ELF-1 (cell line): ENCODE measurements around the gene FLYWCH2.

Source experiments
- DNase-seq: peaks from one replicate; pipeline ENCODE4 v3.0.0-alpha.2; 2016; ENCODE audit warnings: low read depth, low spot score

FLYWCH2 gene

GRCh38 chr16:2882650-2883457, at the start of gene FLYWCH2:
Gene FLYWCH2 (plus strand): TSS chr16:2883215. CDS start chr16:2896450, 13,235 bp downstream.
- peak; percentile 99 for DNase-seq

- no peak for DNase-seq
These were observed 49.2 kb upstream of the FLYWCH2 start for GRCh38 chr16:2833776-2834175.

- no peak for DNase-seq
These were observed 48.0 kb upstream of the FLYWCH2 start for GRCh38 chr16:2834968-2835367.

GRCh38 chr16:2835638-2836493, 47.1 kb upstream of the FLYWCH2 start:
- peak; percentile 79 for DNase-seq

GRCh38 chr16:2836646-2837508, 46.1 kb upstream of the FLYWCH2 start:
- no peak for DNase-seq

- DNase-seq: peak; percentile 85
These were observed 44.1 kb upstream of the FLYWCH2 start for GRCh38 chr16:2838928-2839327.

GRCh38 chr16:2839650-2840450, 43.2 kb upstream of the FLYWCH2 start:
- DNase-seq: no peak

GRCh38 chr16:2840914-2841313, 42.1 kb upstream of the FLYWCH2 start:
- no peak for DNase-seq

GRCh38 chr16:2841606-2842339, 41.2 kb upstream of the FLYWCH2 start:
- no peak for DNase-seq

- DNase-seq: peak; percentile 65
These were observed 40.5 kb upstream of the FLYWCH2 start for GRCh38 chr16:2842340-2843000.

GRCh38 chr16:2843526-2843925, 39.5 kb upstream of the FLYWCH2 start:
- DNase-seq: no peak

- no peak for DNase-seq
These were observed 37.9 kb upstream of the FLYWCH2 start for GRCh38 chr16:2845116-2845515.

- no peak for DNase-seq
These were observed 36.3 kb upstream of the FLYWCH2 start for GRCh38 chr16:2846511-2847310.

GRCh38 chr16:2848933-2849725, 33.9 kb upstream of the FLYWCH2 start:
- DNase-seq: no peak

GRCh38 chr16:2852003-2852730, 30.8 kb upstream of the FLYWCH2 start:
- DNase-seq: no peak

GRCh38 chr16:2852731-2853507, 30.1 kb upstream of the FLYWCH2 start:
- peak; percentile 37 for DNase-seq
